Esophagus (tissue), 2 donors: ENCODE data around the gene TEX52. TPM values are rescaled to one million over a fixed set of nuclear protein-coding genes. Genes with fewer than 3 reads are reported as not detected.
A peak's percentile ranks its signal among the peaks of the same experiment; 100 is the strongest.

Experiments
- H3K27ac ChIP-seq, 2 donors: one replicate each; pipeline ENCODE4 v1.5.1; 2013; ENCODE audit warnings: low read depth in 2 of 2, mild to moderate bottlenecking in 2 of 2, inconsistent platforms in 1 of 2, low read length in 1 of 2, moderate library complexity in 1 of 2
- H3K27me3 ChIP-seq, 2 donors: one replicate each; pipeline ENCODE4 v1.6.1; 2013; ENCODE audit warnings: low read length in 2 of 2, control low read depth in 1 of 2, mild to moderate bottlenecking in 1 of 2; ENCODE audit not compliant: insufficient read depth in 2 of 2, control insufficient read depth in 1 of 2
- H3K36me3 ChIP-seq, 2 donors: one replicate each; pipeline ENCODE4 v1.6.1; 2013; ENCODE audit warnings: low read length in 1 of 2; ENCODE audit not compliant: control insufficient read depth in 2 of 2, insufficient read depth in 2 of 2
- H3K4me1 ChIP-seq, 2 donors: one replicate each; pipeline ENCODE4 v1.6.1; 2013; ENCODE audit warnings: low read length in 1 of 2; ENCODE audit not compliant: control insufficient read depth in 2 of 2, insufficient read depth in 2 of 2
- H3K4me3 ChIP-seq, 2 donors: one replicate each; pipeline ENCODE4 v1.5.1; 2013; ENCODE audit warnings: low read length in 2 of 2, mild to moderate bottlenecking in 2 of 2, low read depth in 1 of 2, moderate library complexity in 1 of 2
- H3K9me3 ChIP-seq, 2 donors: one replicate each; pipeline ENCODE4 v1.6.1; 2013; ENCODE audit warnings: mild to moderate bottlenecking in 2 of 2, low read depth in 1 of 2, low read length in 1 of 2, moderate library complexity in 1 of 2; ENCODE audit not compliant: control insufficient read depth in 2 of 2, insufficient read depth in 1 of 2
- WGBS, 2 donors: extraction: QIAGEN DNeasy Blood & Tissue Kit; methylation state at CpG; one replicate each; pipeline ENCODE4 v1.1.7; 2013; 5-methylcytosine and 5-hydroxymethylcytosine counted together
- polyA plus RNA-seq, 2 donors: library from polyadenylated mRNA; stranded (reverse); fragments of 200-250 nt; gene quantifications; one replicate each; pipeline ENCODE4 v1.2.3, GENCODE V29; 2013
- donor health status: healthy with polysubstance abuse.
- donor health status: Bipolar disorder and iron deficiency.

Gene TEX52
- polyA plus RNA-seq, result not detected

- Histone ChIP-seq H3K4me1 (no peaks in the 10 kb centered on the region), H3K27ac (no peak within 1 kb of the TSS)
- 73 to 87% methylated on average over 3 of the region's 3 CpGs for WGBS, 2 donors
Measured at GRCh38 chr12:2857021-2857431, at the start of gene TEX52. Gene TEX52, minus strand, starts transcription at chr12:2857039. Its CDS starts 13 bp downstream, at chr12:2857026.

GRCh38 chr12:2904260-2904659, 47.4 kb upstream of the TEX52 start:
- no peaks in the 10 kb centered on the region for H3K9me3 ChIP-seq
- 93 to 95% methylated on average over 2 of the region's 2 CpGs for WGBS, 2 donors
- no peak overlapping the region for H3K4me3 ChIP-seq
- H3K27me3 ChIP-seq, result no peaks in the 10 kb centered on the region
- H3K4me1 ChIP-seq, result no peaks in the 10 kb centered on the region
- H3K27ac ChIP-seq, result no peak overlapping the region
- no peaks in the 10 kb centered on the region for H3K36me3 ChIP-seq

More at GRCh38 chr12:2857021-2857431, at the start of gene TEX52:
- Histone ChIP-seq H3K27me3 (no peaks in the 10 kb centered on the region), H3K36me3 (peaks cover 0 to 12% of the 10 kb centered on the region in 2 donors), H3K4me3 (no peak within 1 kb of the TSS), H3K9me3 (no peaks in the 10 kb centered on the region)

GRCh38 chr12:2902272-2902880, 45.5 kb upstream of the TEX52 start:
- Histone ChIP-seq H3K4me1 (no peaks in the 10 kb centered on the region), H3K36me3 (no peaks in the 10 kb centered on the region), H3K27me3 (no peaks in the 10 kb centered on the region), H3K9me3 (no peaks in the 10 kb centered on the region), H3K4me3 (no peak overlapping the region), H3K27ac (no peak overlapping the region)
- WGBS, 2 donors, result 25 to 29% methylated on average over 4 of the region's 4 CpGs

GRCh38 chr12:2900642-2901041, 43.8 kb upstream of the TEX52 start:
- Histone ChIP-seq H3K4me3 (no peak overlapping the region), H3K4me1 (no peaks in the 10 kb centered on the region), H3K27ac (no peak overlapping the region), H3K27me3 (no peaks in the 10 kb centered on the region), H3K36me3 (no peaks in the 10 kb centered on the region), H3K9me3 (no peaks in the 10 kb centered on the region)
- 87 to 92% methylated on average over 8 of the region's 8 CpGs for WGBS, 2 donors

GRCh38 chr12:2897418-2897817, 40.6 kb upstream of the TEX52 start:
- Histone ChIP-seq H3K4me3 (no peak overlapping the region), H3K36me3 (no peaks in the 10 kb centered on the region), H3K27me3 (no peaks in the 10 kb centered on the region), H3K4me1 (no peaks in the 10 kb centered on the region), H3K9me3 (no peaks in the 10 kb centered on the region), H3K27ac (no peak overlapping the region)
- WGBS, 2 donors, result 97% methylated on average over 5 of the region's 5 CpGs

GRCh38 chr12:2895511-2895910, 38.7 kb upstream of the TEX52 start:
- H3K4me3 ChIP-seq, result no peak overlapping the region
- no peaks in the 10 kb centered on the region for H3K27me3 ChIP-seq
- H3K27ac ChIP-seq, result no peak overlapping the region
- H3K4me1 ChIP-seq, result no peaks in the 10 kb centered on the region
- H3K9me3 ChIP-seq, result no peaks in the 10 kb centered on the region
- H3K36me3 ChIP-seq, result no peaks in the 10 kb centered on the region
- 74 to 79% methylated on average over 2 of the region's 2 CpGs for WGBS, 2 donors

- no peaks in the 10 kb centered on the region for H3K27me3 ChIP-seq
- no peaks in the 10 kb centered on the region for H3K9me3 ChIP-seq
- 38 to 63% methylated on average over 2 of the region's 2 CpGs for WGBS, 2 donors
- H3K27ac ChIP-seq, result no peak overlapping the region
- no peak overlapping the region for H3K4me3 ChIP-seq
- no peaks in the 10 kb centered on the region for H3K36me3 ChIP-seq
- no peaks in the 10 kb centered on the region for H3K4me1 ChIP-seq
Measured at GRCh38 chr12:2895051-2895451, 38.2 kb upstream of the TEX52 start.

GRCh38 chr12:2893007-2893406, 36.2 kb upstream of the TEX52 start:
- H3K4me1 ChIP-seq, result no peaks in the 10 kb centered on the region
- no peaks in the 10 kb centered on the region for H3K27me3 ChIP-seq
- no peaks in the 10 kb centered on the region for H3K36me3 ChIP-seq
- H3K27ac ChIP-seq, result peak overlapping the region in 1 of 2 donors; percentile 52
- H3K4me3 ChIP-seq, result no peak overlapping the region
- H3K9me3 ChIP-seq, result no peaks in the 10 kb centered on the region
- 62 to 81% methylated on average over 8 of the region's 8 CpGs for WGBS, 2 donors

- no peaks in the 10 kb centered on the region for H3K27me3 ChIP-seq
- H3K4me1 ChIP-seq, result no peaks in the 10 kb centered on the region
- no peak overlapping the region for H3K27ac ChIP-seq
- peak overlapping the region in 1 of 2 donors; percentile 89 for H3K4me3 ChIP-seq
- WGBS, 2 donors, result 76 to 83% methylated on average over 12 of the region's 12 CpGs
- H3K9me3 ChIP-seq, result no peaks in the 10 kb centered on the region
- H3K36me3 ChIP-seq, result no peaks in the 10 kb centered on the region
Measured at GRCh38 chr12:2892246-2892645, 35.4 kb upstream of the TEX52 start.
